GM10248 (cell line): ENCODE data around the gene SLC24A3.

Experiments used
- CTCF ChIA-PET: fragments of 300-600 bp; sonication (Branson Sonifier 250); formaldehyde crosslinking; extraction: SDS; loops from one replicate; lab custom pipeline; 2021; ENCODE audit warnings: antibody characterized with exemption; lab: Yijun Ruan, JAX
- POLR2A ChIA-PET: fragments of 350-650 bp; sonication (Branson Sonifier 250); formaldehyde crosslinking; extraction: SDS; loops from one replicate; lab custom pipeline; 2020; ENCODE audit warnings: antibody characterized with exemption; lab: Yijun Ruan, JAX
- DNase-seq: peaks from one replicate; pipeline ENCODE4 v3.0.0; 2012; ENCODE audit errors: extremely low spot score
- TF ChIP-seq, protein P1 (sequence below): IDR thresholded peaks from 2 replicates; pipeline ENCODE4 v1.5.1; 2012; ENCODE audit warnings: mild to moderate bottlenecking, low read depth; ENCODE audit errors: extremely low read depth, missing control alignments, control extremely low read depth

SLC24A3 gene

DNA sequence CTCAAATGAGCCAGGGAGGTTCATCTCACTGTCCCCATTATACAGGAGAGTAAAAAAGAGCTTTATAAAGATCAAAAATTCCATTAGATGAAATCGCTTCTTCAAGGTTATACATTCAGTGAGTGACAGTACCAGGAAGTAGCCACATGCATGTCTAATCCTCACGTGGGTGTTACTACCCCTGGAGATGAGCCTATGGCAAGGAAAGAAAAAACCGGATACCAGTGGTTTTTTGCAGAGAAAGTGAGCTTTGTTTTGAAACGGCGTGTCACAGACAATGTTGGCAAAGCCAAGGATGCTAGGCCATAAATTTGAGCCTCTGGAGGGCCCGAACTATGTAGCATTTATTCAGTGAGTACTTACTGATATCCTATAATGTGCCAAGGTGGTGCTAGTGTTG lies 330.7 kb downstream of the SLC24A3 start:
- DNase-seq: no peak
- CTCF ChIA-PET: no interaction called here
- POLR2A ChIA-PET: no interaction called here
- TF ChIP-seq, protein P1, sequence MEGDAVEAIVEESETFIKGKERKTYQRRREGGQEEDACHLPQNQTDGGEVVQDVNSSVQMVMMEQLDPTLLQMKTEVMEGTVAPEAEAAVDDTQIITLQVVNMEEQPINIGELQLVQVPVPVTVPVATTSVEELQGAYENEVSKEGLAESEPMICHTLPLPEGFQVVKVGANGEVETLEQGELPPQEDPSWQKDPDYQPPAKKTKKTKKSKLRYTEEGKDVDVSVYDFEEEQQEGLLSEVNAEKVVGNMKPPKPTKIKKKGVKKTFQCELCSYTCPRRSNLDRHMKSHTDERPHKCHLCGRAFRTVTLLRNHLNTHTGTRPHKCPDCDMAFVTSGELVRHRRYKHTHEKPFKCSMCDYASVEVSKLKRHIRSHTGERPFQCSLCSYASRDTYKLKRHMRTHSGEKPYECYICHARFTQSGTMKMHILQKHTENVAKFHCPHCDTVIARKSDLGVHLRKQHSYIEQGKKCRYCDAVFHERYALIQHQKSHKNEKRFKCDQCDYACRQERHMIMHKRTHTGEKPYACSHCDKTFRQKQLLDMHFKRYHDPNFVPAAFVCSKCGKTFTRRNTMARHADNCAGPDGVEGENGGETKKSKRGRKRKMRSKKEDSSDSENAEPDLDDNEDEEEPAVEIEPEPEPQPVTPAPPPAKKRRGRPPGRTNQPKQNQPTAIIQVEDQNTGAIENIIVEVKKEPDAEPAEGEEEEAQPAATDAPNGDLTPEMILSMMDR: no peak

DNA sequence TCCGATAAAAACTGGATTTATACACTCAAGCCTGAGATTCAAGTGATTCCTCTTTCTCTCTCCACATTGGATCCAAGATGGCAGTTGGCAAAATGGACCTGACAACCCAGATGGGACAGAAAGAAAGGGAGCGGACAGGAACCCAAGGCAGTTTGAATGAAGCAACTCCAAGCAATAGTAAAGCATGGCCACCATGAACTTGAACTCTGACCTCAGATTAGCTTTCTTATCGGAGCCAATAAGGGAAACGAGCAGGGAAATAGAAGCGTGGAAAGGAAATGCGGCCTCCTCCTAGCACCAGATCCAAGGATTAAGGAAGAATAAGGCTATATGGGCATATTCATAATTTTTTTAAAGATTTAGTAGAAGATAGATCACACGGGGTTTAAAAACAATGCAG lies 332.2 kb downstream of the SLC24A3 start:
- TF ChIP-seq, protein P1: no peak
- DNase-seq: no peak
- CTCF ChIA-PET: no interaction called here
- POLR2A ChIA-PET: no interaction called here

DNA sequence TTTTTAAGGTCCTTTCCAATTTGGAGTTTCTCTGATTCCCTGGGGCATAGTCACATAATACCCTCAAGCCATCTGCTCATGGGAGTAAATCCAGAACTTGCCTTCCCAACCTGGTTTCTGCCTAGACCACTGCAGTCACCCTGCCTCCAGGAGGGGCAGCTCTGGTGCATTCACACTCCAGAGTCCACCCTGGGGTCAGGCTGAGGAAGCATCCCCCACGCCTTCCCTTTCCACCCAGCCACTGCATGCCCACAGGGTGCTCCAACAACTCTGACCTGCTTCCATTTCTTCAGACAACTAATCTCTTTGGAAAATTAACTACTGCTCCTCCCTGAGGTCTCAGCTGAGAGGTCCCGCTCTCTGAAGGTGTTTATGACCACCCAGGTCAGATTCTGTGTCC lies 334.2 kb downstream of the SLC24A3 start:
- CTCF ChIA-PET: no interaction called here
- TF ChIP-seq, protein P1: no peak
- POLR2A ChIA-PET: no interaction called here
- no peak for DNase-seq

DNA sequence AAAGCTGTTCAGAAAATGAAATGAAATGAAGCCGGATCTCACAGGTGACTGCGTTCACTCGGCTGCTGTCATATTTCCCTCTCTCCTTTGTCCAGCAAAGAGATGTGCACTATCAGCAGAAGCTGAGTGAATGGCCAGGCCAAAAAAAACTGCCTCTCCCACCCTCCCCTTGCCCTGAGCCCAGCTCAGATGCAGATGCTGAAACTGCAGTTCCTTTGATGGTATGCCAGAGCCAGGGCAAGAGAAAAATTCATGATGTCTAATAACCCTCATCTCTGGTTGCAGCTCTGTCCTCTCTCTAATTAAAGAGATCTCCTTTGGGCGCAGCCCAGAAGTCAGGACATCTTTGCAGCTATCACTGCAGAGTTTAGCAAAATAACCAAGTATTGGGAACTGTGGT lies 335.1 kb downstream of the SLC24A3 start:
- TF ChIP-seq, protein P1: no peak
- DNase-seq: no peak
- POLR2A ChIA-PET: no interaction called here
- CTCF ChIA-PET: no interaction called here

DNA sequence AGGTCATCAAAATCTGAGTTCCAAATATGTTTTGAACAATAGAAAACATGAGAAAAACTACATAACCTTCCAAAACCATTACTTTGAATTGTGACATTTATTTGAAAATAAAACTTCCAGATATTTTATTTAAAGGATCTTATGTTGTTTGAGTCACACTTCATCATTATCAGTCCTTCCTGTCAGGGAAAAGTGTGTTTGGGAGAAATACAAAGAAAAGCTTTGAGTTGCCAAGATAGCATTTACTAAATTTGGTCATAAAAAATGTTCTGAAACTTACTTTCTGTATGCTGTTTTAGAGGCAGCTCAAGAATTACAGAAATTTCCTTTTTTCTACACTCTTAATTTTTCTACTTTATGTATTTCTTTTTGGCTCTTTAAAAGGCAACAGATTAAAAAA lies 337.5 kb downstream of the SLC24A3 start:
- DNase-seq: no peak
- CTCF ChIA-PET: no interaction called here
- POLR2A ChIA-PET: no interaction called here
- TF ChIP-seq, protein P1: no peak

DNA sequence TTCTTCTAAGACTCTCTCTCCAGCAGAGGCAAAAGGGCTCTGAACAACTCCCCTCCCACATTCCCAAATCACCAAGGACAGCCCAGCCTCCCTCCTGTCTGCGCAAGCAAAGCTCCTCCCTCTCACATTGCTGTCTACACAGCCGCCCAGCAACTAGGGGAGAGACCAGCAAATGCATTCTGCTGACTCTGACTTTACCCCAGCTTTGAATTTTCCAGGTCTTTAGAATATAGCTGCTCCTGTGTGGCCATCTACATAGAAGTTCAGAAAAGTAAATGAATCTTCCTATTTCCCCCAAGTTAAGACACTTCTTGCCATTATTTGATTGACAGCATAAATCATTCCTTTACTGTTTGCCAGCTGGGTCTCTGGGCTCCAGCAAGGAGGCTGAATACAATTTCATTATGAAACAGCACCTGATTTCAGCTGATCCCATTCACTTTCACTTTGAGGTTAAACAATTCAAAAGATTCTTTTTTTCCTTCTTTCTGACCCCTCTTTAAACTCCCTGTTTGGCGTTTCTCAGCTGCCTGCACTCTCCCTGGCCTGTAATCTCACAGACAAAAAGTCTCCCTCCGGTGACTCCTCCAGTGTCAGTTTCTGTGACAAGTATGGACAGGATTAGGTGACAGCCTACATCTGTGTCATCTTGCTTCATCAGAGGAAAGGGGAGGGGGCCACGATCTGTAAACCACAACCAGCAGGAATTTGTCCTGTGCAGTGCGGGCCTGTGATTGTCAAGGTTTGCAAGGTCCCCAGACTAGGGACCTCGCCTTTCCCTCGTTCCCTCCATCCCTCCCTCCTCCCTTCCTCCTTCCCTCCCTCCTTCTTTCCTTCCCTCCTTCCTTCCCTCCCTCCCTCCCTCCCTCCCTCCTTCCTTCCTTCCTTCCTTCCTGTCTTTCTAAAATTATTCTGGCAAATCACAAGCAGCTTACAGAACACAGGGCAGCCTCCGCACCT lies 340.1 kb downstream of the SLC24A3 start:
- ChIA-PET CTCF (interaction anchor here (1.0 kb wide), 1 partner anchor 24 kb away, joined by 3 read pairs; no protein-coding TSS in a partner anchor), POLR2A (no interaction called here)
- DNase-seq: no peak
- TF ChIP-seq, protein P1: no peak
